Dedifferentiated amniotic fluid mesenchymal stem cell (primary cell): ENCODE data around the gene GPX3.

Experiments used
- DNase-seq: peaks from one replicate; pipeline ENCODE4 v3.0.0-alpha.2; 2016; ENCODE audit errors: extremely low spot score

The GPX3 gene

GRCh38 chr5:151033217-151033934 lies 13.0 kb downstream of the GPX3 start:
- no peak for DNase-seq

- no peak for DNase-seq
Observed at GRCh38 chr5:151034422-151035379, 14.3 kb downstream of the GPX3 start.

GRCh38 chr5:151036556-151036955 lies 16.2 kb downstream of the GPX3 start:
- no peak for DNase-seq

- peak; percentile 75 for DNase-seq
Observed at GRCh38 chr5:151037561-151038411, 17.4 kb downstream of the GPX3 start.

GRCh38 chr5:151038412-151038745 lies 18.0 kb downstream of the GPX3 start:
- DNase-seq, result no peak

GRCh38 chr5:151038801-151039238 lies 18.4 kb downstream of the GPX3 start:
- DNase-seq, result no peak

GRCh38 chr5:151039665-151040064 lies 19.3 kb downstream of the GPX3 start:
- no peak for DNase-seq

- DNase-seq, result no peak
Observed at GRCh38 chr5:151040211-151040747, 19.9 kb downstream of the GPX3 start.

- no peak for DNase-seq
Observed at GRCh38 chr5:151041577-151042268, 21.3 kb downstream of the GPX3 start.

- no peak for DNase-seq
Observed at GRCh38 chr5:151042453-151043093, 22.2 kb downstream of the GPX3 start.

- no peak for DNase-seq
Observed at GRCh38 chr5:151047814-151048425, 27.5 kb downstream of the GPX3 start.

- DNase-seq, result no peak
Observed at GRCh38 chr5:151048526-151048925, 28.1 kb downstream of the GPX3 start.

- peak; percentile 51 for DNase-seq
Observed at GRCh38 chr5:151051066-151051930, 30.9 kb downstream of the GPX3 start.

GRCh38 chr5:151051931-151052608 lies 31.7 kb downstream of the GPX3 start:
- no peak for DNase-seq

GRCh38 chr5:151052836-151053235 lies 32.4 kb downstream of the GPX3 start:
- DNase-seq, result no peak

- DNase-seq, result no peak
Observed at GRCh38 chr5:151053796-151054462, 33.5 kb downstream of the GPX3 start.

GRCh38 chr5:151054709-151055108 lies 34.3 kb downstream of the GPX3 start:
- DNase-seq, result no peak

GRCh38 chr5:151055336-151055735 lies 34.9 kb downstream of the GPX3 start:
- no peak for DNase-seq
